BLaER1 treated with 17β-estradiol and CSF1 and Interleukin-3, amounts not matched to agents 10 nM and 100 nM (cell line): ENCODE results near the gene CUX1.
A peak's percentile ranks its signal among the peaks of the same experiment; 100 is the strongest.

Experiments used
- H3K27ac ChIP-seq, 11 experiments: shearing (Covaris generic); formaldehyde crosslinking; 2 replicates each; pipeline ENCODE4 v1.8.1; 2022
- H3K27me3 ChIP-seq, 11 experiments: shearing (Covaris generic); formaldehyde crosslinking; 2 replicates each; pipeline ENCODE4 v1.8.1; 2022
- H3K36me3 ChIP-seq, 11 experiments: shearing (Covaris generic); formaldehyde crosslinking; 2 replicates each; pipeline ENCODE4 v1.8.1; 2022
- H3K4me1 ChIP-seq, 10 experiments: shearing (Covaris generic); formaldehyde crosslinking; 2 replicates each; pipeline ENCODE4 v1.8.1; 2022
- H3K4me2 ChIP-seq, 11 experiments: shearing (Covaris generic); formaldehyde crosslinking; 2 replicates each; pipeline ENCODE4 v1.8.1; 2022
- H3K4me3 ChIP-seq, 10 experiments: shearing (Covaris generic); formaldehyde crosslinking; 2 replicates each; pipeline ENCODE4 v1.8.1; 2022
- H3K9ac ChIP-seq, 11 experiments: shearing (Covaris generic); formaldehyde crosslinking; 2 replicates each; pipeline ENCODE4 v1.8.1; 2022
- H3K9me3 ChIP-seq, 11 experiments: shearing (Covaris generic); formaldehyde crosslinking; replicated peaks in 1 of 11; 2 replicates each; pipeline ENCODE4 v1.8.1; 2022
- H4K20me1 ChIP-seq, 11 experiments: shearing (Covaris generic); formaldehyde crosslinking; 2 replicates each; pipeline ENCODE4 v1.8.1; 2022
- Cebpa-rat ChIP-seq, 11 experiments: shearing (Covaris generic); IDR thresholded peaks; 2 replicates each; pipeline ENCODE4 v1.8.1; 2022

CUX1 gene

DNA sequence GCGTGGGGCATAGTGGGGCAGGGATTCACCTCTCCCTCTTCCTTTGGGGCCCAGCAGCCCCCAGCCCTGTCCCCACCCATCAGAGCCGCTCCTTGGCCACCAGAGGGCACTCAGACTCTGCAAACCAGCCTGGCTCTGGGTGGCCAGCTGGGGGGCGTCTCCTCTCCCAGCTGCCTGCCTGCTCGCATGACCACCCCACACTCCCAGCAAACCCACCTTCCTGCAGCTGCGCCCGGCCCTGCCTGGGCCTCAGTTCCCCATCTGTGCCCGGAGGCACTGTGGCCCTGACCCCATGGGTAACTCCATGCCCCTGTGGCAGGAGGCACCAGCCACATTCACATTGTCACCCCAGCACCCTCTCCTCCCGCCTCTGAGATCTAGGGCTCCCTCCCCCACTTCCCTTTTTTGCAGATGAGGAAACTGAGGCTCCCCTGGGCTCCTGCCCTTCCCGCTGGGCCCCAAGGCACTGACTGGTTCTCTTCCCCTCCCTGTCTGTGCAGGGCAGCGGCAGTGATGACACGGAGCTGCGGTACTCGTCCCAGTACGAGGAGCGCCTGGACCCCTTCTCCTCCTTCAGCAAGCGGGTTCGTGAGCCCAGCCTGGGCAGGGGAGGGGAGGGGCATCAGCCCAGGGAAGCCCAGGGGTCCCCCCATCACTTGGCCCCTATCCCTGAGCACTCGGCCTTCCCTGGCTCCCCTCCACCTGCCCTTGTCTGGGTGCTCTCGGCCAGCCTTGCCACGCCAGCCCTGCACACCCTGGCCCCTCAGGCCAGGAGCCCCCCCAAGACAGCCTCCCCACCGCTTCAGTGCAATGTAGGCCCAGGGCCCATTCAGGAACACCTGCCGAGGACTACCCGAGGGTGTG is 462.3 kb downstream of the CUX1 start:
- Histone ChIP-seq H3K27ac (peak overlapping the region in 6 of 11 experiments; percentile 6 to 59 (median 28); a peak in 8 of 22 replicates), H4K20me1 (peaks cover 0 to 6% (median 0%) of the 10 kb centered on the region in 11 experiments; a peak in 7 of 22 replicates), H3K4me1 (peaks cover 29 to 41% (median 37%) of the 10 kb centered on the region in 10 experiments), H3K9ac (peak overlapping the region; percentile 2 to 67 (median 37); a peak in 18 of 22 replicates), H3K27me3 (no peaks in the 10 kb centered on the region), H3K4me3 (peak overlapping the region in 7 of 10 experiments; percentile 16 to 42 (median 20); a peak in 9 of 20 replicates), H3K4me2 (peak overlapping the region; percentile 78 to 93 (median 87)), H3K36me3 (peaks cover 0 to 4% (median 0%) of the 10 kb centered on the region in 11 experiments; a peak in 1 of 22 replicates), H3K9me3 (no peaks in the 10 kb centered on the region)
- no peak for TF ChIP-seq Cebpa-rat (IDR thresholded peaks at IDR 0.05)

DNA sequence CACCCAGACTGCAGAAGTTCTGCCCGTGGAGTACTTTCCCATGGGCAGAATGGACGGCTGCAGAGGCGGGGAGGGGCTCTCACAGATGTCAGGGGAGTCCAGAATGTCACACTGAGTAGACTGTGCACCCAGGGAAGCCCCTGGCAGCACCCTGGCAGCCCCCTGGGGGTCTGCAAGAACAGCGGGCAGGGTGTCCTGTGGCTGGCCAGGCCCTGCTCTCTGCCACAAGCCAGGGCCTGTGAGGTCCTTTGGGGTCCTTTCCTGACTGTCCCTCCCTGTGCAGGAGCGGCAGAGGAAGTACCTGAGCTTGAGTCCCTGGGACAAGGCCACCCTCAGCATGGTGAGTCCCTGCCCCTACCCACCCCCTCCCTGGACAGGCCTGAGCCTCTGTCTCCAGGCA is 463.1 kb downstream of the CUX1 start:
- no peak overlapping the region for H3K27ac ChIP-seq
- H3K36me3 ChIP-seq, result no peaks in the 10 kb centered on the region
- H3K4me1 ChIP-seq, result peaks cover 32 to 48% (median 45%) of the 10 kb centered on the region in 10 experiments
- no peak for TF ChIP-seq Cebpa-rat (IDR thresholded peaks at IDR 0.05)
- peak overlapping the region in 1 of 11 experiments; percentile 82; a peak in 4 of 22 replicates for H3K4me2 ChIP-seq
- H4K20me1 ChIP-seq, result peaks cover 0 to 6% (median 0%) of the 10 kb centered on the region in 11 experiments; a peak in 7 of 22 replicates
- no peak overlapping the region for H3K4me3 ChIP-seq
- no peaks in the 10 kb centered on the region for H3K27me3 ChIP-seq
- H3K9ac ChIP-seq, result no peak overlapping the region
- no peaks in the 10 kb centered on the region for H3K9me3 ChIP-seq

DNA sequence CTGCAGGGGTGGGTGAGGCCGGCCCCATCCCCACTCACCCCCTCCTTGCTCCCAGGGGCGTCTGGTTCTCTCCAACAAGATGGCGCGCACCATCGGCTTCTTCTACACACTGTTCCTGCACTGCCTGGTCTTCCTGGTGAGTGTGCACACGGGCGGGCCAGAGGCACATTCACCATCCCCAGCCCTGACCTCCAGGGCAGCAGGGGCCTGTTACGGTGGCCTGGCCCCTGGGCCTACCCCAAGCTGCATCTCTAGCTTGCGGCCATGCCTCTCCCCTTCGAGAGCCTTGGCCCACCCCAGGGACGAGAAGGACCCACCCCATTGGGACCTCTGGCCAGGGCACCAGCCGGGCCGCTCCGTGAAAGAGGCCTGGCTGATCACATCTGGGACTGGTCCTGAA is 464.4 kb downstream of the CUX1 start:
- no peak for TF ChIP-seq Cebpa-rat (IDR thresholded peaks at IDR 0.05)
- H3K4me3 ChIP-seq, result no peak overlapping the region
- peaks cover 0 to 11% (median 0%) of the 10 kb centered on the region in 11 experiments; a peak in 9 of 22 replicates for H4K20me1 ChIP-seq

DNA sequence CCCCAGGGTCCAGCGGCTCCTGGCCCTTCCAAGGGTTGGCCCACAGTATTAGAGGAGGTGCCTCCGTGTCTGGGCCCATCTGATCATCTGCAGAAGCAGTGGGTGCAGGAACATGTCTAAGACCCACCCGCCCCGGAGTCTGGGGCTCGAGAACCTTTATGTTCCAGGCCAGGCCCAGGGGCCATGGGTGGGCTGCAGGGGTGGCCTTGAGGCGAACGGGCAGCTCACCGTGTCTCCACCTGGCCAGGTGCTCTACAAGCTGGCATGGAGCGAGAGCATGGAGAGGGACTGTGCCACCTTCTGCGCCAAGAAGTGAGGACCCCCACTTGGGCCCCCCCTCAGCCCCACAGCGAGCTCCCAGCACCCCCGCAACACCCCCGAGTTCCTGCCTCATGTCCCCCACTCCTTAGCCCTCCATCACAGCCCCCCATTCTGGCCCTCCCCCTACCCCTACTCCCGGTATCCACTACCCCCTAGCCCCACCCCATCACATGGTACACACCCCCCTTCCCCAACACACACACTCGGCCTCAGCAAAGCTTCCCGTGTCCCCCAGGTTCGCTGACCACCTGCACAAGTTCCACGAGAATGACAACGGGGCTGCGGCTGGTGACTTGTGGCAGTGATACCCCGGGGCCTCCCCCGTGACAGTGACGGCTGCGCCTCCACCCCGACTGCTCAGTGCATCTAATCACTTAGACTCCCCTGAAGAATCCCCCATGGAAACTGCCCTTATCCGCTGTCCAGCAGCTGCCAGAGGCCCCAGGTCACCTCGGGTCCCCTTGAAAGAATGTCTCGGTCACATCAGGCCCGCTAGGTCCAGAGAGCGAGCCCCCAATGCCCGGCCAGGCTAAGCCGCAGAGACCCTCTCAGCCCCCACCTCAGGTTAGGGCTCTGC is 465.3 kb downstream of the CUX1 start:
- no peaks in the 10 kb centered on the region for H3K27me3 ChIP-seq
- H3K4me3 ChIP-seq, result no peak overlapping the region
- peaks cover 32 to 59% (median 53%) of the 10 kb centered on the region in 10 experiments for H3K4me1 ChIP-seq
- H3K36me3 ChIP-seq, result no peaks in the 10 kb centered on the region
- H4K20me1 ChIP-seq, result peaks cover 4 to 16% (median 9%) of the 10 kb centered on the region in 11 experiments; a peak in 21 of 22 replicates
- peak overlapping the region in 8 of 11 experiments; percentile 89 to 100 (median 97); a peak in 9 of 22 replicates for H3K4me2 ChIP-seq
- H3K9me3 ChIP-seq, result no peaks in the 10 kb centered on the region
- 0 out of 22 replicates have a peak overlapping the region, but pooled peaks of 1 of the 11 experiments have one; percentile 27 for H3K9ac ChIP-seq
- TF ChIP-seq Cebpa-rat (IDR thresholded peaks at IDR 0.05), result no peak
- no peak overlapping the region for H3K27ac ChIP-seq

More for the DNA sequence above, 464.4 kb downstream of the CUX1 start:
- no peaks in the 10 kb centered on the region for H3K36me3 ChIP-seq
- H3K4me2 ChIP-seq, result no peak overlapping the region
- no peaks in the 10 kb centered on the region for H3K27me3 ChIP-seq
- H3K4me1 ChIP-seq, result peaks cover 32 to 57% (median 49%) of the 10 kb centered on the region in 10 experiments
- H3K9ac ChIP-seq, result no peak overlapping the region
- no peak overlapping the region for H3K27ac ChIP-seq
- no peaks in the 10 kb centered on the region for H3K9me3 ChIP-seq

DNA sequence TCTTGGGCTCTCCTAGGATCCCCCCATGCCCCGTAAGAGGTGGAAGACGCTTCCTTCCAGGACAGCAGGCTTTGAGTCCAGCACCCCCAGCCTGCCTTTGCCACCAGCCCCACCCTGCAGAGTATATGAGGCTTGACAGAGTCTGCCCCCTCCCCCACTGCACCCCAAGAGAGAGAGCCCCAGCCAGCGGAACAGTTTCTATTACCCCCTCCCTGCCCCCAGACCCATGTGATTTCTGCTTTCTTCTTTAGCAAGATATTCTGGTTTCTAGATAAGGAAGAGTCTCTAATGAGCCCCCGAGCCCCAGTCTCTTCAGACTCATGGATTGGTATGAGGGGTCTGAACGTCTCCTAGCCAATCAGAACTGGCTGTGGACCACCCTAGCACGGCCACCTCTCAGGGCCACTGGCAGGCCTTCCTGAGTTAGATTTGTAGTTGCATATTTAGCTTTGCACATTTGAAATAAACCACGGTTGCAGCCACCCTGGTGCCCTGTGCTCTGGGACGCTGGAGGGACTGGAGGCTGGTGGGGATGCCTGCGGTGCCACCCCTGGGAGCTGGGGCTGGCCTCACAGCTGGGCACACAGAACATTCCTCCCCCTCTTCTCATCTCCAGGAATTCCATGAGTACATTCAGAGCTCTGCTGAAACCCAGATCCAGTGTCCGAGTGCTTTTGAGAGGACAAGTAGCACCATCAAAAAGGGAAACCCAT is 466.2 kb downstream of the CUX1 start:
- Histone ChIP-seq H3K27ac (no peak overlapping the region; a peak in 1 of 22 replicates), H3K27me3 (no peaks in the 10 kb centered on the region), H4K20me1 (peaks cover 13 to 26% (median 18%) of the 10 kb centered on the region in 11 experiments), H3K9ac (peak overlapping the region in 1 of 11 experiments; percentile 37; a peak in 2 of 22 replicates), H3K4me1 (peaks cover 41 to 67% (median 61%) of the 10 kb centered on the region in 10 experiments), H3K36me3 (no peaks in the 10 kb centered on the region), H3K4me2 (peak overlapping the region; percentile 88 to 100 (median 97)), H3K4me3 (no peak overlapping the region), H3K9me3 (no peaks in the 10 kb centered on the region)
- no peak for TF ChIP-seq Cebpa-rat (IDR thresholded peaks at IDR 0.05)

DNA sequence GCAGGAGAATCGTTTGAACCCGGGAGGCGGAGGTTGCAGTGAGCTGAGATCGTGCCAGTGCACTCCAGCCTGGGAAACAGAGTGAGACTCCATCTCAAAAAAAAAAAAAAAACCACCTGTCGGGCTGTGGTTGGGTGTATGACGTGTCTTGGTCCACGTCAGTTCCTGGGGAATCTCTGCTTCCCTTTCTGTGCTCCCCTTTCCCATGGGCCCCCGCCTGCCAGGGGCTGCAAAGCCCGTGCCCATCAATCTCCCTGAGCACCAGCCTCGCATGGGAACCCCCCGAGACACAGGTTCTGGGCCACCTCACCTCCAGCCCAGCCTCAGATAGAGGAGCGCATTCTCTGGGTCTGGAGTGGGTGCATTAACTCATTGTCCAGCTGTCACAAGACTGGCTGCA is 467.0 kb downstream of the CUX1 start:
- H4K20me1 ChIP-seq, result peaks cover 21 to 33% (median 26%) of the 10 kb centered on the region in 11 experiments
- peak overlapping the region; percentile 88 to 100 (median 97) for H3K4me2 ChIP-seq
- H3K4me3 ChIP-seq, result peak overlapping the region in 8 of 10 experiments; percentile 81 to 94 (median 88); a peak in 16 of 20 replicates
- no peak for TF ChIP-seq Cebpa-rat (IDR thresholded peaks at IDR 0.05)
- peak overlapping the region; percentile 87 to 99 (median 96); a peak in 12 of 22 replicates for H3K9ac ChIP-seq
- H3K27ac ChIP-seq, result peak overlapping the region in 7 of 11 experiments; percentile 94 to 100 (median 99); a peak in 6 of 22 replicates
- H3K36me3 ChIP-seq, result no peaks in the 10 kb centered on the region
- H3K9me3 ChIP-seq, result no peaks in the 10 kb centered on the region
- H3K4me1 ChIP-seq, result peaks cover 41 to 67% (median 61%) of the 10 kb centered on the region in 10 experiments
- no peaks in the 10 kb centered on the region for H3K27me3 ChIP-seq

DNA sequence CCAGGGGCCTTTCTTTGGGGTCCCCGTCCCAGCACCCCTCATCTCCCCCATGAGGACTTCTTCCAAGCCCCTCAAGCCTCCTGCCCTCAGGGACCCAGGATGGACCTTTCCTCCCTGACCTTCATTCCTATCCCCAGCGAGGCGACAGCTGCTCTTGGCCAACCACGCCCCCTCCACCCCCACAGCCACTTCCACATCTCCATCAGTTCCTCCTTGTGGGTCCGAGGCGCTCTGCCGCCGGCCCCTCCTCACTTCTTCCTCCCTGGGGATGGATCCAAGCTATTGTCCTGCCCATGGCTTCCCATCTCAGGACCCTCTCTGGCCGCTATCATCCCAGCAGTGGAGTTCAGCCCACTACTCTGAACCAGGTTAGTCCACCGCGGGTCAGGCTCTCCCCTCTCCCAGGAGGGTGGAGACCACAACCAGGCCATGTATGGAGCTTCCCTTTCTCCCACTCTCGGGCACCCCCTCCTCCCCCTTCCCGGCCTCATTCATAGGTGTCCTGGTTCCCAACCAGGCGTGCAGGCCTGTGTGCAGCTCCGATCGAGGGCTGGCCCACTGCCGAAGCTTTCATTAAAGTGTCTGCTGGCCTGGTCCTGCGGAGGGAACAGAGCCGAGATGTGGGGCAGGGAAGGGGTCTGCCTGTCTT is 467.6 kb downstream of the CUX1 start:
- Histone ChIP-seq H3K9ac (peak overlapping the region; percentile 87 to 99 (median 96)), H3K4me3 (peak overlapping the region; percentile 76 to 94 (median 86); a peak in 18 of 20 replicates), H4K20me1 (peaks cover 25 to 37% (median 32%) of the 10 kb centered on the region in 11 experiments), H3K27ac (peak overlapping the region; percentile 74 to 100 (median 99)), H3K9me3 (no peaks in the 10 kb centered on the region), H3K4me2 (peak overlapping the region; percentile 88 to 100 (median 97)), H3K4me1 (peaks cover 39 to 66% (median 59%) of the 10 kb centered on the region in 10 experiments), H3K36me3 (no peaks in the 10 kb centered on the region), H3K27me3 (no peaks in the 10 kb centered on the region)
- no peak for TF ChIP-seq Cebpa-rat (IDR thresholded peaks at IDR 0.05)
